ENCODE results near the gene CCDC88C.
A peak's percentile ranks its signal among the peaks of the same experiment; 100 is the strongest.

CCDC88C gene

DNA sequence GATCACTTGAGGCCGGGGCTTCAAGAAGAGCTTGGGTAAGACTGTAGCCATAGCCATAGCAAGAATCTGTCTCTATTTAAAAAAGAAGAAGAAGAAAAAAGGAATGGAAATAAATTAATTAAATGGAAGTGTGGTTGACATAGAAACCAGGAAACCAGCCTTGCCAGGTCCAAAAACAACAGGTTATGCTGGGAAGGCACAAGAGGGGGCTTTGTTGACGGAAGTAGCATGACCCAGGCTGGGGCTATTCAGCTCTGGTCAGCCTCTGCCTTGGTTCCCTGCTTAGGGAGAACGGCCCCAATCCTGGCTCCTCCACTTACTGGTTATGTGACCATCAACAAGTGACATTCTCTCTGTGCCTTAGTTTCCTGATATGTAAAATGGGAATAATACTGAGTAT, 158.7 kb downstream of the CCDC88C start:
- H3K4me3 ChIP-seq (ENCODE audit: low read depth, low read length): no peak overlapping the region
- TF ChIP-seq CTCF (IDR thresholded peaks at IDR 0.05; ENCODE audit: low read depth, low read length, missing control alignments): no peak
- DNase-seq (ENCODE audit: low read depth): no peak

GRCh38 chr14:91258011-91258618, 159.5 kb downstream of the CCDC88C start:
- no peak for DNase-seq (ENCODE audit: low read depth)
- no peak for TF ChIP-seq CTCF (IDR thresholded peaks at IDR 0.05; ENCODE audit: low read depth, low read length, missing control alignments)
- no peak overlapping the region for H3K4me3 ChIP-seq (ENCODE audit: low read depth, low read length)

DNA sequence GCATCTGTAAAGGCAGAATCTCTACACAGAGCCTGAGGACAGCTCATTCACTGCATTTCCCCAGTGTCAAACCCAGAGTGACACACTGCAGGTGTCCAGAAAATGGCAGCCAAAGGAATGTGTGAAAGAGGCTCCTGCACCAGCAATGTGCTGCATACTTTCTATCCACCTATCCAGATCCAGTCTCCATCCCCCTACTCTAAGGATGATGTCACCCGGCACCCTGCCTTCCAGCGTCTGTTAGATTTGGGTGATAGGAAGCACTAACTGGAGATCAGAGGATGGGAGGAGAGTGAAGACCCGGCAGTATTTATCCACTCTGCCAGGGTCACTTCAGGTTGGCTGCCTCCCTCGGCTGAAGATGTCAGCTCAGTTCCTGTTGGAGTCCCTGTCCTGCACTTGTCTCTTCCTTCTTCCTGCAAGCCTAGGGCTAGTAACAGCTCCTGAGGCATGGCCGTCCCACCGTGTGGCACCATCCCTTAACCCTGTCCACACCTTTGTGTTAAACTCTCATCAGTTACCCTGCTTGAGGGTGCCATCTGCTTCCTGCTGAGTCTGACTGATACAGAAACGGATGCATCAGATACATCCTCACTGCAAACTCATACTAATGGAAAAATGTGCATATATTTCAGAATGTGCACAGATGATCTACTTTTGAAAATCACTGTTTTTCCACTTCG, 160.2 kb downstream of the CCDC88C start:
- no peak for DNase-seq (ENCODE audit: low read depth)
- no peak overlapping the region for H3K4me3 ChIP-seq (ENCODE audit: low read depth, low read length)
- no peak for TF ChIP-seq CTCF (IDR thresholded peaks at IDR 0.05; ENCODE audit: low read depth, low read length, missing control alignments)

GRCh38 chr14:91256661-91257060, 161.0 kb downstream of the CCDC88C start:
- no peak overlapping the region for H3K4me3 ChIP-seq (ENCODE audit: low read depth, low read length)
- no peak for TF ChIP-seq CTCF (IDR thresholded peaks at IDR 0.05; ENCODE audit: low read depth, low read length, missing control alignments)
- DNase-seq (ENCODE audit: low read depth): no peak

GRCh38 chr14:91255026-91255695, 162.5 kb downstream of the CCDC88C start:
- no peak overlapping the region for H3K4me3 ChIP-seq (ENCODE audit: low read depth, low read length)
- no peak for DNase-seq (ENCODE audit: low read depth)
- TF ChIP-seq CTCF (IDR thresholded peaks at IDR 0.05; ENCODE audit: low read depth, low read length, missing control alignments): peak; percentile 4

GRCh38 chr14:91254461-91254860, 163.2 kb downstream of the CCDC88C start:
- TF ChIP-seq CTCF (IDR thresholded peaks at IDR 0.05; ENCODE audit: low read depth, low read length, missing control alignments): no peak
- H3K4me3 ChIP-seq (ENCODE audit: low read depth, low read length): no peak overlapping the region
- DNase-seq (ENCODE audit: low read depth): no peak
